ENCODE results near the gene COL6A1.
"Not testable (repeated sequence)": the region's sequence is repeated elsewhere in the genome, so short reads cannot be mapped to it uniquely, and the experiment has no call there.

The COL6A1 gene

DNA sequence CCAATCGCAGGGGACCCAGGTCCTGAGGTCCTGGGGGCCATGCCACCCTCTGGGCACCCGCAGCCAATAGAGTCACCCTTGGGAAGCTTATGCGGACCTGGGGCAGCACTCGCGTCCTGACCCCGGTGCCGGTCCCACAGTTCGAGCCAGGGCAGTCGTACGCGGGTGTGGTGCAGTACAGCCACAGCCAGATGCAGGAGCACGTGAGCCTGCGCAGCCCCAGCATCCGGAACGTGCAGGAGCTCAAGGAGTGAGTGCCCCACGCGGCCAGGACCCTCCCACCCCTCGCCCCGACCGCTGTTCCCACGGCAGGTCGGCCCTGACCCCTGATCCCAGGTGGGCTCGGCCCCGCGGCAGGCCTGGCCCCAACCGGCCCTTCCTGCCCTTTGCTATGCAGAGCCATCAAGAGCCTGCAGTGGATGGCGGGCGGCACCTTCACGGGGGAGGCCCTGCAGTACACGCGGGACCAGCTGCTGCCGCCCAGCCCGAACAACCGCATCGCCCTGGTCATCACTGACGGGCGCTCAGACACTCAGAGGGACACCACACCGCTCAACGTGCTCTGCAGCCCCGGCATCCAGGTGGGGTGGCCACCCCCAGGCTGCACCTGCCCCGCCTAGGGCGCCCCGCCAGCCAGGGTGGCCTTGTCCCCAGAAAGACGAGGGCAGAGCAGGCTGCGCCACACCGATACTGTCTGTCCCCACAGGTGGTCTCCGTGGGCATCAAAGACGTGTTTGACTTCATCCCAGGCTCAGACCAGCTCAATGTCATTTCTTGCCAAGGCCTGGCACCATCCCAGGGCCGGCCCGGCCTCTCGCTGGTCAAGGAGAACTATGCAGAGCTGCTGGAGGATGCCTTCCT is 20.5 kb downstream of the COL6A1 start:
- DNase-seq (ENCODE audit: insufficient read length, low spot score) (no peak), FAIRE-seq (no peak)
- TF ChIP-seq, protein P1, sequence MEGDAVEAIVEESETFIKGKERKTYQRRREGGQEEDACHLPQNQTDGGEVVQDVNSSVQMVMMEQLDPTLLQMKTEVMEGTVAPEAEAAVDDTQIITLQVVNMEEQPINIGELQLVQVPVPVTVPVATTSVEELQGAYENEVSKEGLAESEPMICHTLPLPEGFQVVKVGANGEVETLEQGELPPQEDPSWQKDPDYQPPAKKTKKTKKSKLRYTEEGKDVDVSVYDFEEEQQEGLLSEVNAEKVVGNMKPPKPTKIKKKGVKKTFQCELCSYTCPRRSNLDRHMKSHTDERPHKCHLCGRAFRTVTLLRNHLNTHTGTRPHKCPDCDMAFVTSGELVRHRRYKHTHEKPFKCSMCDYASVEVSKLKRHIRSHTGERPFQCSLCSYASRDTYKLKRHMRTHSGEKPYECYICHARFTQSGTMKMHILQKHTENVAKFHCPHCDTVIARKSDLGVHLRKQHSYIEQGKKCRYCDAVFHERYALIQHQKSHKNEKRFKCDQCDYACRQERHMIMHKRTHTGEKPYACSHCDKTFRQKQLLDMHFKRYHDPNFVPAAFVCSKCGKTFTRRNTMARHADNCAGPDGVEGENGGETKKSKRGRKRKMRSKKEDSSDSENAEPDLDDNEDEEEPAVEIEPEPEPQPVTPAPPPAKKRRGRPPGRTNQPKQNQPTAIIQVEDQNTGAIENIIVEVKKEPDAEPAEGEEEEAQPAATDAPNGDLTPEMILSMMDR (IDR thresholded peaks at IDR 0.05; ENCODE audit: insufficient read depth, missing control alignments), result no peak

DNA sequence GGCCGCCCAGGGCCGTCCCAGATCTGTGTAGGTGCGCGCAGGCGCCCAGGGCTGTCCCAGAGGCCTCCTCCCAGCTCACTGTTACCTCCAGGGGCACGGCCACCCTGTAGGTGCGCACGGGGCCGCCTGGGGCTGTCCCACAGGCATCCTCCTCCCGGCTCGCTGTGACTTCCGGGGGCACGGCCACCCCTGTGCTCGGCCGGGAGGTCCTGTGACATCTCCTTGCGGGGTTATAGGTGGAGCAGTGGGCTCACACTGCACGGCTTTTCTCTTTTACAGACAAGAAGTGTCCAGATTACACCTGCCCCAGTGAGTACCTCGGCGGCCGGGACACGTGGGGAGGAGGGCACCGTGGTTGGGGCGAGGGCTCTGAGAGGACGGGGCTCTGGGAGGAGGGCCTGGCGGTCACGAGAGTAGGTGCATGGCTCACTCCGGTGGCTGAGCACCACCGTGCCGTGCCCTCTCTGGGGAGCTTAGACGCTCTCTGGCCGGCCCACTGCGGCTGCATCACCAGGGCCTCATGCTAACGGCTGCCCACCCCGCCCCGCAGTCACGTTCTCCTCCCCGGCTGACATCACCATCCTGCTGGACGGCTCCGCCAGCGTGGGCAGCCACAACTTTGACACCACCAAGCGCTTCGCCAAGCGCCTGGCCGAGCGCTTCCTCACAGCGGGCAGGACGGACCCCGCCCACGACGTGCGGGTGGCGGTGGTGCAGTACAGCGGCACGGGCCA is 21.4 kb downstream of the COL6A1 start:
- DNase-seq (ENCODE audit: insufficient read length, low spot score) (no peak), FAIRE-seq (no peak)
- TF ChIP-seq, protein P1 (IDR thresholded peaks at IDR 0.05; ENCODE audit: insufficient read depth, missing control alignments), result no peak

DNA sequence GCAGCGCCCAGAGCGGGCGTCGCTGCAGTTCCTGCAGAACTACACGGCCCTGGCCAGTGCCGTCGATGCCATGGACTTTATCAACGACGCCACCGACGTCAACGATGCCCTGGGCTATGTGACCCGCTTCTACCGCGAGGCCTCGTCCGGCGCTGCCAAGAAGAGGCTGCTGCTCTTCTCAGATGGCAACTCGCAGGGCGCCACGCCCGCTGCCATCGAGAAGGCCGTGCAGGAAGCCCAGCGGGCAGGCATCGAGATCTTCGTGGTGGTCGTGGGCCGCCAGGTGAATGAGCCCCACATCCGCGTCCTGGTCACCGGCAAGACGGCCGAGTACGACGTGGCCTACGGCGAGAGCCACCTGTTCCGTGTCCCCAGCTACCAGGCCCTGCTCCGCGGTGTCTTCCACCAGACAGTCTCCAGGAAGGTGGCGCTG is 22.0 kb downstream of the COL6A1 start:
- FAIRE-seq, result no peak
- no peak for DNase-seq (ENCODE audit: insufficient read length, low spot score)
- TF ChIP-seq, protein P1 (IDR thresholded peaks at IDR 0.05; ENCODE audit: insufficient read depth, missing control alignments), result no peak

DNA sequence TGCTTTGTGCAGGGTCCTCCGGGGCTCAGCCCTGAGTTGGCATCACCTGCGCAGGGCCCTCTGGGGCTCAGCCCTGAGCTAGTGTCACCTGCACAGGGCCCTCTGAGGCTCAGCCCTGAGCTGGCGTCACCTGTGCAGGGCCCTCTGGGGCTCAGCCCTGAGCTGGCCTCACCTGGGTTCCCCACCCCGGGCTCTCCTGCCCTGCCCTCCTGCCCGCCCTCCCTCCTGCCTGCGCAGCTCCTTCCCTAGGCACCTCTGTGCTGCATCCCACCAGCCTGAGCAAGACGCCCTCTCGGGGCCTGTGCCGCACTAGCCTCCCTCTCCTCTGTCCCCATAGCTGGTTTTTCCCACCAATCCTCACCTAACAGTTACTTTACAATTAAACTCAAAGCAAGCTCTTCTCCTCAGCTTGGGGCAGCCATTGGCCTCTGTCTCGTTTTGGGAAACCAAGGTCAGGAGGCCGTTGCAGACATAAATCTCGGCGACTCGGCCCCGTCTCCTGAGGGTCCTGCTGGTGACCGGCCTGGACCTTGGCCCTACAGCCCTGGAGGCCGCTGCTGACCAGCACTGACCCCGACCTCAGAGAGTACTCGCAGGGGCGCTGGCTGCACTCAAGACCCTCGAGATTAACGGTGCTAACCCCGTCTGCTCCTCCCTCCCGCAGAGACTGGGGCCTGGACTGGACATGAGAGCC is 22.7 kb downstream of the COL6A1 start:
- FAIRE-seq, result no peak
- no peak for DNase-seq (ENCODE audit: insufficient read length, low spot score)
- TF ChIP-seq, protein P1 (IDR thresholded peaks at IDR 0.05; ENCODE audit: insufficient read depth, missing control alignments), result no peak

DNA sequence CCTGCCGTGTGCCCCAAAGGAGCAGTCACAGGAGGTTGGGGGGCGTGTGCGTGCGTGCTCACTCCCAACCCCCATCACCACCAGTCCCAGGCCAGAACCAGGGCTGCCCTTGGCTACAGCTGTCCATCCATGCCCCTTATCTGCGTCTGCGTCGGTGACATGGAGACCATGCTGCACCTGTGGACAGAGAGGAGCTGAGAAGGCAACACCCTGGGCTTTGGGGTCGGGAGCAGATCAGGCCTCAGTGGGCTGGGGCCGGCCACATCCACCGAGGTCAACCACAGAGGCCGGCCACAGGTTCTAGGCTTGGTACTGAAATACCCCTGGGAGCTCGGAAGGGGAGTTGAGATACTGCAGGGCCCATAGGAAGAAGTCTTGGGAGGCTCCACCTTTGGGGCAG is 23.5 kb downstream of the COL6A1 start:
- DNase-seq (ENCODE audit: insufficient read length, low spot score), result no peak
- FAIRE-seq, result no peak

DNA sequence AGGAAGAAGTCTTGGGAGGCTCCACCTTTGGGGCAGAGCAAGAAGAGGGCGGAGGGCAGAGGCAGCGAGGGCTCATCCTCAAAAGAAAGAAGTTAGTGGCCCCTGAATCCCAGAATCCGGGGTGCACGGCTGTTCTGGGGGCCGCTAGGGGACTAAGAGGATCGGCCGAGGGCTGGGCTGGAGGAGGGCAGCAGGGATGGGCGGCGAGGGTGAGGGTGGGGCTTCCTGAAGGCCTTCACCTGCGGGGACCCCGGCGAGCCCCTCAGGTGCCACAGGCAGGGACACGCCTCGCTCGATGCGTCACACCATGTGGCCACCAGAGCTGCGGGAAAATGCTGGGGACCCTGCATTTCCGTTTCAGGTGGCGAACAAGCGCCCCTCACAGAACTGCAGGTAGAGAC is 23.9 kb downstream of the COL6A1 start:
- no peak for DNase-seq (ENCODE audit: insufficient read length, low spot score)
- FAIRE-seq, result no peak
- TF ChIP-seq, protein P1 (IDR thresholded peaks at IDR 0.05; ENCODE audit: insufficient read depth, missing control alignments), result no peak

More for the DNA sequence above, 23.5 kb downstream of the COL6A1 start:
- TF ChIP-seq, protein P1 (IDR thresholded peaks at IDR 0.05; ENCODE audit: insufficient read depth, missing control alignments), result no peak

DNA sequence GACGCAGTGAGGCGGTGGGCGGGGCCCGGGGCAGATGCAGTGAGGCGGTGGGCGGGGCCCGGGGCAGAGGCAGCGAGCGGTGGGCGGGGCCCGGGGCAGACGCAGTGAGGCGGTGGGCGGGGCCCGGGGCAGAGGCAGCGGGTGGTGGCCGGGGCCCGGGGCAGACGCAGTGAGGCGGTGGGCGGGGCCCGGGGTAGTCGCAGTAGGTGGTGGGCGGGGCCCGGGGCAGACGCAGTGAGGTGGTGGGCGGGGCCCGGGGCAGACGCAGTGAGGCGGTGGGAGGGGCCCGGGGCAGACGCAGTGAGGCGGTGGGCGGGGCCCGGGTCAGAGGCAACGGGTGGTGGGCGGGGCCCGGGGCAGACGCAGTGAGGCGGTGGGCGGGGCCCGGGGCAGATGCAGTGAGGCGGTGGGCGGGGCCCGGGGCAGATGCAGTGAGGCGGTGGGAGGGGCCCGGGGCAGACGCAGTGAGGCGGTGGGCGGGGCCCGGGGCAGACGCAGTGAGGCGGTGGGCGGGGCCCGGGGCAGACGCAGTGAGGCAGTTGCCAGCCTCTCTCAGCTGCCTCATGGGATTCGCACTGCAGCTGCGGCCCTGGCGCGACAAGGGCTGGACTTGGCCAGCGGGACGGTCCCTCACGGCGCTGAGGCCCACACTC is 24.4 kb downstream of the COL6A1 start:
- not testable (repeated sequence) for FAIRE-seq; DNase-seq (ENCODE audit: insufficient read length, low spot score)
